ENCODE measurements around the gene BPTF. TPM values are rescaled to one million over a fixed set of nuclear protein-coding genes. Genes with fewer than 3 reads are reported as not detected.

Gene BPTF
- total and polyA plus RNA-seq, 2 of the 8 experiments (the other 6 are each of a cell fraction or from before 2014, with no cell fraction given) = 107 to 228 TPM

- TF ChIP-seq ZNF274 (IDR thresholded peaks at IDR 0.05; ENCODE audit: borderline replicate concordance, extremely low read depth, low read length) (no peak), GTF2F1 (IDR thresholded peaks at IDR 0.05; ENCODE audit: borderline replicate concordance, low read depth, low read length) (no peak), SRF (IDR thresholded peaks at IDR 0.05; ENCODE audit: low read depth, low read length) (no peak), RAD21 (IDR thresholded peaks at IDR 0.05 in 1 of 2, conservative IDR thresholded peaks at IDR 0.05 in 1 of 2; ENCODE audit: low read depth in 2 of 2, low read length in 2 of 2) (no peak), MAX (IDR thresholded peaks at IDR 0.05) (no peak)
Observed at GRCh38 chr17:67994817-67995569, 169.7 kb downstream of the BPTF start (continued).
